ENCODE measurements around the gene ZNF697. TPM values are rescaled to one million over a fixed set of nuclear protein-coding genes. Genes with fewer than 3 reads are reported as not detected.

ZNF697 gene
- total RNA-seq, 1 experiment from 2014 or later = 7.1 TPM

DNA sequence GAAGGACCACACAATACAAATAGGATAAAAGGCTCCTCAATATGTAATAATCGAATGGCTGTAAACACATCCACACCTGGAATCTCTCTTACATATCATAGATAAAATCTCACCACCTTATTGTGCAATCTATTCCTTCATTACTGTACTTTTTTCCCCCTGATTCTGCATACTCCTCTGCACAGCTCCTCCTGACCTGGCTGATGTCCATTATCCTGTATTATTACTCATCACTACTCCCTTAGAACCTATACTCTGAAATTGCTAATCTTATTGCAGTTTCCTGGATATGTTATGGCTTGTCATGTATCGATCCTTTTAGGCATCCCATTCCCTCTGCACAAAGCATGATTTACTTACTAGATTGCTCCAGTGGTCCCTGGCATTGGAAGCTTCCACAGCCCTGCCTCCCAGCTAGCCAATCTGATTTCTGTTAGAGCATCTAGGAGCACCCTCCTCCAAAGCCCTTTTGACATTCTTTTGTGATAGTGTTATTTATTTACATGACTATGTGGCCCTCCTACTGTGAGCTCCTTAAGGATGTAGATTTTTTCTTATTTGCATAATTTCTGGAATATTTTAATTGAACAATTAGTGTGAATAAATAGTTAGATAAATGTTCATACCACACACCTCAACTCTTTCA is 39.5 kb upstream of the ZNF697 start:
- no peak overlapping the region for H3K4me3 ChIP-seq (ENCODE audit: low read depth in 2 of 2, low read length in 2 of 2)
- POLR2A ChIA-PET = no interaction called here
- no TSS peak for BruUV-seq (replicated peaks)

DNA sequence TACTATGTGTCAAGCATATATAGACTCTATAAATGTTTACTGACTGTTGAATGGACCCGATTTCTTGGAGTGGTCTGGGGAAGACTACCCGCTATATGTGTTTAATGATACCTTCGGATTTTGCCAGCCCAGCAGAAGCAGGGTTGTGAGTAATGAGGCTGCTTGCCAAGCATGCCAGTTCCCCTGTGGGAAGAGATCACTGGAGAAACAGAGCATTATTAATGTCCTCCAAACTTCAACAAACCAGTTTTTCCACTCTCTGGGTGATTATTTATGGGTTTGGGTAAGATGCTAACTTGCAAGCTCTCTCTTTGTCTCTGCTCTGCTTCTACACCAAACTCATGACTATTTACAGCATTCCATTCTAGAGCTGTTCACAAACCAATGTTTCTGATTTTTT is 38.6 kb upstream of the ZNF697 start:
- H3K4me3 ChIP-seq (ENCODE audit: low read depth in 2 of 2, low read length in 2 of 2) = no peak overlapping the region
- ChIA-PET POLR2A (no interaction called here), CTCF (no interaction called here)
- TF ChIP-seq, protein P1, sequence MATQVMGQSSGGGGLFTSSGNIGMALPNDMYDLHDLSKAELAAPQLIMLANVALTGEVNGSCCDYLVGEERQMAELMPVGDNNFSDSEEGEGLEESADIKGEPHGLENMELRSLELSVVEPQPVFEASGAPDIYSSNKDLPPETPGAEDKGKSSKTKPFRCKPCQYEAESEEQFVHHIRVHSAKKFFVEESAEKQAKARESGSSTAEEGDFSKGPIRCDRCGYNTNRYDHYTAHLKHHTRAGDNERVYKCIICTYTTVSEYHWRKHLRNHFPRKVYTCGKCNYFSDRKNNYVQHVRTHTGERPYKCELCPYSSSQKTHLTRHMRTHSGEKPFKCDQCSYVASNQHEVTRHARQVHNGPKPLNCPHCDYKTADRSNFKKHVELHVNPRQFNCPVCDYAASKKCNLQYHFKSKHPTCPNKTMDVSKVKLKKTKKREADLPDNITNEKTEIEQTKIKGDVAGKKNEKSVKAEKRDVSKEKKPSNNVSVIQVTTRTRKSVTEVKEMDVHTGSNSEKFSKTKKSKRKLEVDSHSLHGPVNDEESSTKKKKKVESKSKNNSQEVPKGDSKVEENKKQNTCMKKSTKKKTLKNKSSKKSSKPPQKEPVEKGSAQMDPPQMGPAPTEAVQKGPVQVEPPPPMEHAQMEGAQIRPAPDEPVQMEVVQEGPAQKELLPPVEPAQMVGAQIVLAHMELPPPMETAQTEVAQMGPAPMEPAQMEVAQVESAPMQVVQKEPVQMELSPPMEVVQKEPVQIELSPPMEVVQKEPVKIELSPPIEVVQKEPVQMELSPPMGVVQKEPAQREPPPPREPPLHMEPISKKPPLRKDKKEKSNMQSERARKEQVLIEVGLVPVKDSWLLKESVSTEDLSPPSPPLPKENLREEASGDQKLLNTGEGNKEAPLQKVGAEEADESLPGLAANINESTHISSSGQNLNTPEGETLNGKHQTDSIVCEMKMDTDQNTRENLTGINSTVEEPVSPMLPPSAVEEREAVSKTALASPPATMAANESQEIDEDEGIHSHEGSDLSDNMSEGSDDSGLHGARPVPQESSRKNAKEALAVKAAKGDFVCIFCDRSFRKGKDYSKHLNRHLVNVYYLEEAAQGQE (IDR thresholded peaks at IDR 0.05; ENCODE audit: insufficient read depth in 1 of 2, low read depth in 2 of 2, low read length in 1 of 2) = no peak
- TF ChIP-seq POLR2AphosphoS5 (IDR thresholded peaks at IDR 0.05; ENCODE audit: low read depth, low read length) (no peak), TCF7L2 (IDR thresholded peaks at IDR 0.05; ENCODE audit: low read depth, low read length) (no peak), SIN3A (IDR thresholded peaks at IDR 0.05; ENCODE audit: borderline replicate concordance, insufficient read depth, low read depth, low read length) (no peak)
- TF ChIP-seq, protein P2, sequence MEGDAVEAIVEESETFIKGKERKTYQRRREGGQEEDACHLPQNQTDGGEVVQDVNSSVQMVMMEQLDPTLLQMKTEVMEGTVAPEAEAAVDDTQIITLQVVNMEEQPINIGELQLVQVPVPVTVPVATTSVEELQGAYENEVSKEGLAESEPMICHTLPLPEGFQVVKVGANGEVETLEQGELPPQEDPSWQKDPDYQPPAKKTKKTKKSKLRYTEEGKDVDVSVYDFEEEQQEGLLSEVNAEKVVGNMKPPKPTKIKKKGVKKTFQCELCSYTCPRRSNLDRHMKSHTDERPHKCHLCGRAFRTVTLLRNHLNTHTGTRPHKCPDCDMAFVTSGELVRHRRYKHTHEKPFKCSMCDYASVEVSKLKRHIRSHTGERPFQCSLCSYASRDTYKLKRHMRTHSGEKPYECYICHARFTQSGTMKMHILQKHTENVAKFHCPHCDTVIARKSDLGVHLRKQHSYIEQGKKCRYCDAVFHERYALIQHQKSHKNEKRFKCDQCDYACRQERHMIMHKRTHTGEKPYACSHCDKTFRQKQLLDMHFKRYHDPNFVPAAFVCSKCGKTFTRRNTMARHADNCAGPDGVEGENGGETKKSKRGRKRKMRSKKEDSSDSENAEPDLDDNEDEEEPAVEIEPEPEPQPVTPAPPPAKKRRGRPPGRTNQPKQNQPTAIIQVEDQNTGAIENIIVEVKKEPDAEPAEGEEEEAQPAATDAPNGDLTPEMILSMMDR (IDR thresholded peaks at IDR 0.05) = no peak
- H3K36me3 ChIP-seq (ENCODE audit: control insufficient read depth, insufficient read depth, low read length) = no peaks in the 10 kb centered on the region
- no peaks in the 10 kb centered on the region for H3K4me1 ChIP-seq (ENCODE audit: control insufficient read depth, insufficient read depth, low read length)
- ATAC-seq (no peak), DNase-seq (ENCODE audit: low read depth, low spot score) (no peak)
- intact Hi-C loops (cut with micrococcal nuclease; ENCODE audit: unreplicated experiment) = no loop called here
- no TSS peak for BruUV-seq (replicated peaks)
- H3K27me3 ChIP-seq (ENCODE audit: control insufficient read depth, insufficient read depth, low read length) = peaks cover 5% of the 10 kb centered on the region
- H3K9me3 ChIP-seq (ENCODE audit: control insufficient read depth, insufficient read depth, low read depth, low read length) = no peaks in the 10 kb centered on the region
- in situ Hi-C loops (cut with HindIII; ENCODE audit: low pct_unique_long_range_greater_than_20kb, low sequenced_read_pairs) = no loop called here
- H3K27ac ChIP-seq (ENCODE audit: low read length) = no peak overlapping the region

More for the DNA sequence above, 39.5 kb upstream of the ZNF697 start:
- ATAC-seq (no peak), DNase-seq (ENCODE audit: low read depth, low spot score) (no peak)
- in situ Hi-C loops (cut with HindIII; ENCODE audit: low pct_unique_long_range_greater_than_20kb, low sequenced_read_pairs) = no loop called here
- Histone ChIP-seq H3K4me1 (ENCODE audit: control insufficient read depth, insufficient read depth, low read length) (no peaks in the 10 kb centered on the region), H3K9me3 (ENCODE audit: control insufficient read depth, insufficient read depth, low read depth, low read length) (no peaks in the 10 kb centered on the region), H3K36me3 (ENCODE audit: control insufficient read depth, insufficient read depth, low read length) (no peaks in the 10 kb centered on the region), H3K27me3 (ENCODE audit: control insufficient read depth, insufficient read depth, low read length) (peaks cover 5% of the 10 kb centered on the region), H3K27ac (ENCODE audit: low read length) (no peak overlapping the region)
- TF ChIP-seq SIN3A (IDR thresholded peaks at IDR 0.05; ENCODE audit: borderline replicate concordance, insufficient read depth, low read depth, low read length) (no peak), POLR2AphosphoS5 (IDR thresholded peaks at IDR 0.05; ENCODE audit: low read depth, low read length) (no peak), TCF7L2 (IDR thresholded peaks at IDR 0.05; ENCODE audit: low read depth, low read length) (no peak)
- TF ChIP-seq, protein P2 (IDR thresholded peaks at IDR 0.05) = no peak
- TF ChIP-seq, protein P1 (IDR thresholded peaks at IDR 0.05; ENCODE audit: insufficient read depth in 1 of 2, low read depth in 2 of 2, low read length in 1 of 2) = no peak
- CTCF ChIA-PET = no interaction called here
- intact Hi-C loops (cut with micrococcal nuclease; ENCODE audit: unreplicated experiment) = no loop called here

Measured in Panc1 (cell line).